Hematopoietic multipotent progenitor cell (in vitro differentiated cells): ENCODE measurements around the gene BEX3. TPM values are rescaled to one million over a fixed set of nuclear protein-coding genes. Genes with fewer than 3 reads are reported as not detected.
A peak's percentile ranks its signal among the peaks of the same experiment; 100 is the strongest.
"Not testable (repeated sequence)": the region's sequence is repeated elsewhere in the genome, so short reads cannot be mapped to it uniquely, and the experiment has no call there.

Experiments
- DNase-seq, 3 donors: peaks; one replicate each; pipeline ENCODE4 v3.0.0-alpha.2; 2011 to 2015; ENCODE audit warnings: low read depth in 2 of 3, low spot score in 2 of 3
- total RNA-seq: library from RNA; depleted of rRNA; stranded (reverse); fragments of >200 nt; gene quantifications from one replicate; pipeline ENCODE4 v1.2.3, GENCODE V29; 2012

Gene BEX3
- total RNA-seq: 61.1 TPM

GRCh38 chrX:103376118-103376978 lies at the start of gene BEX3:
Gene BEX3 (plus strand): TSS chrX:103376538. CDS start chrX:103377522, 984 bp downstream.
- DNase-seq: peak; percentile 6 to 91 (median 81)

GRCh38 chrX:103329991-103330390 lies 46.3 kb upstream of the BEX3 start, which contains the start of gene TCEAL7:
Gene TCEAL7 (plus strand): TSS chrX:103330239. CDS start chrX:103331404, 1,165 bp downstream.
- no peak for DNase-seq

- no peak for DNase-seq
These were observed 45.6 kb upstream of the BEX3 start for GRCh38 chrX:103330681-103331288.

- DNase-seq: no peak
These were observed 37.7 kb upstream of the BEX3 start for GRCh38 chrX:103338663-103339062.

- peak; percentile 6 to 70 (median 28) for DNase-seq
These were observed 33.2 kb upstream of the BEX3 start for GRCh38 chrX:103343105-103343504.

- no peak for DNase-seq
These were observed 31.7 kb upstream of the BEX3 start for GRCh38 chrX:103344606-103345005.

GRCh38 chrX:103347682-103348397 lies 28.5 kb upstream of the BEX3 start:
- DNase-seq: no peak

GRCh38 chrX:103356130-103356798 lies 20.1 kb upstream of the BEX3 start, which contains the start of gene TCEAL9:
Gene TCEAL9 (plus strand): TSS chrX:103356506. CDS start chrX:103357685, 1,179 bp downstream.
- DNase-seq: peak in 2 of 3 donors; percentile 34 to 39

GRCh38 chrX:103356858-103357257 lies 19.5 kb upstream of the BEX3 start:
- no peak for DNase-seq

GRCh38 chrX:103357871-103358270 lies 18.5 kb upstream of the BEX3 start:
- DNase-seq: no peak

- DNase-seq: not testable (repeated sequence)
These were observed 16.7 kb upstream of the BEX3 start for GRCh38 chrX:103359605-103360004.

GRCh38 chrX:103360092-103360491 lies 16.2 kb upstream of the BEX3 start:
- peak in 2 of 3 donors; percentile 24 to 68 for DNase-seq

GRCh38 chrX:103360916-103361315 lies 15.4 kb upstream of the BEX3 start:
- DNase-seq: no peak

- DNase-seq: no peak
These were observed 14.5 kb upstream of the BEX3 start for GRCh38 chrX:103361798-103362197.

GRCh38 chrX:103362474-103362873 lies 13.9 kb upstream of the BEX3 start:
- no peak for DNase-seq

- DNase-seq: no peak
These were observed 13.3 kb upstream of the BEX3 start for GRCh38 chrX:103363046-103363445.

GRCh38 chrX:103367502-103367901 lies 8.8 kb upstream of the BEX3 start:
- DNase-seq: no peak

- DNase-seq: no peak
These were observed 6.9 kb upstream of the BEX3 start for GRCh38 chrX:103369479-103369878.

- no peak for DNase-seq
These were observed 3.5 kb upstream of the BEX3 start for GRCh38 chrX:103372886-103373285.

GRCh38 chrX:103373581-103373980 lies 2.8 kb upstream of the BEX3 start:
- DNase-seq: no peak

GRCh38 chrX:103376979-103377324 lies 614 bp downstream of the BEX3 start:
- no peak for DNase-seq
